Ishikawa (cell line): ENCODE results near the gene LPP.

Experiments
- CEBPB ChIP-seq: IDR thresholded peaks from 2 replicates; pipeline ENCODE4 v1.6.1; 2012
- NFIC ChIP-seq: IDR thresholded peaks from 2 replicates; pipeline ENCODE4 v1.6.1; 2012
- TEAD4 ChIP-seq: IDR thresholded peaks from 2 replicates; pipeline ENCODE4 v1.6.1; 2012
- USF1 ChIP-seq: IDR thresholded peaks from 2 replicates; pipeline ENCODE4 v1.6.1; 2012
- YY1 ChIP-seq: IDR thresholded peaks from 2 replicates; pipeline ENCODE4 v1.6.1; 2012; ENCODE audit warnings: low read depth
- TF ChIP-seq, protein P1 (sequence below): IDR thresholded peaks from 2 replicates; pipeline ENCODE4 v1.6.1; 2012; ENCODE audit warnings: low read depth, mild to moderate bottlenecking

GRCh38 chr3:188505911-188506310 is 352.0 kb downstream of the LPP start:
- TF ChIP-seq CEBPB (no peak), YY1 (no peak), TEAD4 (no peak), NFIC (no peak), USF1 (no peak)
- TF ChIP-seq, protein P1, sequence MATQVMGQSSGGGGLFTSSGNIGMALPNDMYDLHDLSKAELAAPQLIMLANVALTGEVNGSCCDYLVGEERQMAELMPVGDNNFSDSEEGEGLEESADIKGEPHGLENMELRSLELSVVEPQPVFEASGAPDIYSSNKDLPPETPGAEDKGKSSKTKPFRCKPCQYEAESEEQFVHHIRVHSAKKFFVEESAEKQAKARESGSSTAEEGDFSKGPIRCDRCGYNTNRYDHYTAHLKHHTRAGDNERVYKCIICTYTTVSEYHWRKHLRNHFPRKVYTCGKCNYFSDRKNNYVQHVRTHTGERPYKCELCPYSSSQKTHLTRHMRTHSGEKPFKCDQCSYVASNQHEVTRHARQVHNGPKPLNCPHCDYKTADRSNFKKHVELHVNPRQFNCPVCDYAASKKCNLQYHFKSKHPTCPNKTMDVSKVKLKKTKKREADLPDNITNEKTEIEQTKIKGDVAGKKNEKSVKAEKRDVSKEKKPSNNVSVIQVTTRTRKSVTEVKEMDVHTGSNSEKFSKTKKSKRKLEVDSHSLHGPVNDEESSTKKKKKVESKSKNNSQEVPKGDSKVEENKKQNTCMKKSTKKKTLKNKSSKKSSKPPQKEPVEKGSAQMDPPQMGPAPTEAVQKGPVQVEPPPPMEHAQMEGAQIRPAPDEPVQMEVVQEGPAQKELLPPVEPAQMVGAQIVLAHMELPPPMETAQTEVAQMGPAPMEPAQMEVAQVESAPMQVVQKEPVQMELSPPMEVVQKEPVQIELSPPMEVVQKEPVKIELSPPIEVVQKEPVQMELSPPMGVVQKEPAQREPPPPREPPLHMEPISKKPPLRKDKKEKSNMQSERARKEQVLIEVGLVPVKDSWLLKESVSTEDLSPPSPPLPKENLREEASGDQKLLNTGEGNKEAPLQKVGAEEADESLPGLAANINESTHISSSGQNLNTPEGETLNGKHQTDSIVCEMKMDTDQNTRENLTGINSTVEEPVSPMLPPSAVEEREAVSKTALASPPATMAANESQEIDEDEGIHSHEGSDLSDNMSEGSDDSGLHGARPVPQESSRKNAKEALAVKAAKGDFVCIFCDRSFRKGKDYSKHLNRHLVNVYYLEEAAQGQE, result no peak
